ENCODE measurements around the gene CAPN1.

GRCh38 chr11:65169164-65169641 lies 12.5 kb upstream of the CAPN1 start:
- TF ChIP-seq CTCF (IDR thresholded peaks at IDR 0.05 in 8 of 11, conservative IDR thresholded peaks at IDR 0.05 in 3 of 11) (no peak), POLR2A (IDR thresholded peaks at IDR 0.05) (no peak), POLR2AphosphoS5 (IDR thresholded peaks at IDR 0.05) (no peak)
